ENCODE results near the gene LRP5. TPM values are rescaled to one million over a fixed set of nuclear protein-coding genes. Genes with fewer than 3 reads are reported as not detected.

LRP5 gene
- polyA plus RNA-seq, 6 donors from 2014 or later, result 0.04 to 0.88 (median 0.56) TPM; not detected in 1

GRCh38 chr11:68303982-68304780, 8.2 kb upstream of the LRP5 start:
- Mint-ChIP-seq H3K27ac (no peak overlapping the region), H3K27me3 (peaks cover 0 to 7% (median 0%) of the 10 kb centered on the region in 3 donors), H3K4me3 (no peak overlapping the region), H3K36me3 (no peaks in the 10 kb centered on the region), H3K9me3 (peaks cover 0 to 4% (median 0%) of the 10 kb centered on the region in 7 donors), H3K4me1 (peaks cover 3 to 7% (median 4%) of the 10 kb centered on the region in 3 donors)
- no peak for DNase-seq
- ATAC-seq (ENCODE audit: low read depth in 2 of 2), result no peak

- Mint-ChIP-seq H3K9me3 (peaks cover 0 to 4% (median 0%) of the 10 kb centered on the region in 7 donors), H3K4me1 (peaks cover 8 to 15% (median 15%) of the 10 kb centered on the region in 3 donors), H3K27ac (no peak overlapping the region), H3K27me3 (peaks cover 0 to 12% (median 3%) of the 10 kb centered on the region in 3 donors), H3K36me3 (no peaks in the 10 kb centered on the region), H3K4me3 (no peak overlapping the region)
- DNase-seq, result no peak
- ATAC-seq (ENCODE audit: low read depth in 2 of 2), result no peak
Measured at GRCh38 chr11:68306636-68307035, 5.8 kb upstream of the LRP5 start.

- DNase-seq, result no peak
- no peak overlapping the region for H3K27ac Mint-ChIP-seq
- H3K36me3 Mint-ChIP-seq, result no peaks in the 10 kb centered on the region
- H3K27me3 Mint-ChIP-seq, result peaks cover 0 to 13% (median 3%) of the 10 kb centered on the region in 3 donors
- H3K4me3 Mint-ChIP-seq, result no peak overlapping the region
- H3K4me1 Mint-ChIP-seq, result peaks cover 8 to 16% (median 14%) of the 10 kb centered on the region in 3 donors
- no peak for ATAC-seq (ENCODE audit: low read depth in 2 of 2)
- H3K9me3 Mint-ChIP-seq, result peaks cover 0 to 4% (median 0%) of the 10 kb centered on the region in 7 donors
Measured at GRCh38 chr11:68308068-68308467, 4.3 kb upstream of the LRP5 start.

- ATAC-seq (ENCODE audit: low read depth in 2 of 2) (no peak), DNase-seq (no peak)
- H3K27me3 Mint-ChIP-seq, result peaks cover 14 to 29% (median 17%) of the 10 kb centered on the region in 3 donors
- H3K9me3 Mint-ChIP-seq, result peaks cover 0 to 1% (median 0%) of the 10 kb centered on the region in 7 donors
- peak overlapping the region in 3 of 6 donors; percentile 11 to 90 (median 30) for H3K27ac Mint-ChIP-seq
- H3K4me1 Mint-ChIP-seq, result peaks cover 16 to 28% (median 25%) of the 10 kb centered on the region in 3 donors
- peak overlapping the region in 5 of 8 donors; percentile 29 to 78 (median 70) for H3K4me3 Mint-ChIP-seq
- H3K36me3 Mint-ChIP-seq, result no peaks in the 10 kb centered on the region
Measured at GRCh38 chr11:68309621-68310185, 2.7 kb upstream of the LRP5 start.

- no peak for ATAC-seq (ENCODE audit: low read depth in 2 of 2)
- no peak for DNase-seq
- Mint-ChIP-seq H3K27ac (peak overlapping the region in 2 of 6 donors; percentile 56 to 78), H3K36me3 (no peaks in the 10 kb centered on the region), H3K4me1 (peaks cover 16 to 36% (median 24%) of the 10 kb centered on the region in 3 donors), H3K27me3 (peaks cover 30 to 42% (median 30%) of the 10 kb centered on the region in 3 donors), H3K9me3 (no peaks in the 10 kb centered on the region), H3K4me3 (peak overlapping the region; percentile 64 to 87 (median 78))
Measured at GRCh38 chr11:68311160-68312116, 953 bp upstream of the LRP5 start.

- H3K4me3 Mint-ChIP-seq, result peak overlapping the region; percentile 82 to 94 (median 90)
- ATAC-seq (ENCODE audit: low read depth in 2 of 2), result peak; percentile 49
- H3K4me1 Mint-ChIP-seq, result peaks cover 16 to 36% (median 24%) of the 10 kb centered on the region in 3 donors
- peak overlapping the region in 4 of 6 donors; percentile 56 to 80 (median 76) for H3K27ac Mint-ChIP-seq
- no peaks in the 10 kb centered on the region for H3K9me3 Mint-ChIP-seq
- no peak for DNase-seq
- no peaks in the 10 kb centered on the region for H3K36me3 Mint-ChIP-seq
- H3K27me3 Mint-ChIP-seq, result peaks cover 34 to 55% (median 41%) of the 10 kb centered on the region in 3 donors
Measured at GRCh38 chr11:68312780-68313573, 586 bp downstream of the LRP5 start.

- peak in 1 of 2 donors; percentile 27 for ATAC-seq (ENCODE audit: low read depth in 2 of 2)
- no peak for DNase-seq
- Mint-ChIP-seq H3K36me3 (no peaks in the 10 kb centered on the region), H3K27ac (peak overlapping the region in 4 of 6 donors; percentile 56 to 80 (median 76)), H3K9me3 (no peaks in the 10 kb centered on the region), H3K4me1 (peaks cover 16 to 36% (median 24%) of the 10 kb centered on the region in 3 donors), H3K27me3 (peaks cover 34 to 55% (median 41%) of the 10 kb centered on the region in 3 donors), H3K4me3 (peak overlapping the region; percentile 82 to 94 (median 90))
Measured at GRCh38 chr11:68313574-68314202, 1.3 kb downstream of the LRP5 start.

- peaks cover 16 to 36% (median 24%) of the 10 kb centered on the region in 3 donors for H3K4me1 Mint-ChIP-seq
- DNase-seq, result no peak
- H3K4me3 Mint-ChIP-seq, result peak overlapping the region; percentile 12 to 94 (median 90)
- H3K36me3 Mint-ChIP-seq, result no peaks in the 10 kb centered on the region
- no peak for ATAC-seq (ENCODE audit: low read depth in 2 of 2)
- peaks cover 34 to 55% (median 43%) of the 10 kb centered on the region in 3 donors for H3K27me3 Mint-ChIP-seq
- no peaks in the 10 kb centered on the region for H3K9me3 Mint-ChIP-seq
- peak overlapping the region in 2 of 6 donors; percentile 34 to 45 for H3K27ac Mint-ChIP-seq
Measured at GRCh38 chr11:68314203-68315170, 2.1 kb downstream of the LRP5 start.

- DNase-seq (no peak), ATAC-seq (ENCODE audit: low read depth in 2 of 2) (no peak)
- Mint-ChIP-seq H3K9me3 (no peaks in the 10 kb centered on the region), H3K27me3 (peaks cover 34 to 55% (median 46%) of the 10 kb centered on the region in 3 donors), H3K27ac (no peak overlapping the region), H3K4me1 (peaks cover 16 to 36% (median 24%) of the 10 kb centered on the region in 3 donors), H3K4me3 (peak overlapping the region in 3 of 8 donors; percentile 28 to 91 (median 77)), H3K36me3 (no peaks in the 10 kb centered on the region)
Measured at GRCh38 chr11:68315171-68315920, 3.0 kb downstream of the LRP5 start.

- H3K9me3 Mint-ChIP-seq, result no peaks in the 10 kb centered on the region
- H3K27me3 Mint-ChIP-seq, result peaks cover 34 to 53% (median 43%) of the 10 kb centered on the region in 3 donors
- peaks cover 11 to 24% (median 16%) of the 10 kb centered on the region in 3 donors for H3K4me1 Mint-ChIP-seq
- peak overlapping the region in 1 of 8 donors; percentile 27 for H3K4me3 Mint-ChIP-seq
- H3K36me3 Mint-ChIP-seq, result no peaks in the 10 kb centered on the region
- ATAC-seq (ENCODE audit: low read depth in 2 of 2), result no peak
- H3K27ac Mint-ChIP-seq, result no peak overlapping the region
- DNase-seq, result no peak
Measured at GRCh38 chr11:68317147-68317785, 4.9 kb downstream of the LRP5 start.
